ENCODE results near the gene C12orf75.

DNA sequence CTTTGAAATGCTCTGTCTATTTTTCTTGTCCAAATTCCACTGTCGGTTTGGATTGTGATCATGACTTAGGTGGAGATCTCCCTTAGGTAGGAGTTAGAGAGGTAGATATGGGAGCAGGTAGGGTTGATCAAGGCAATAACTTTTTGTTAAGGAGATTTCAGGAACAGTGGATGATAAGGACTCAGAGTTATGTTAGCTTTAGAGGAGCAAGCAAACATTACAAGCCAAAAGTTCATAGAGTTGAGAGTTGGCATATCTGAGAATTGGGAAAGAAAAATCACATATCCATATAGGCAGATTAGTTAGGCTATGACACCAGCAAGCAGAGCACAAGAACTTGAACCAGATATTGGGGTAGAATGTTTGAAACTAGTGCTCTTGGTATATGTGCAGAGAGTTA, 43.1 kb upstream of the C12orf75 start:
- TF ChIP-seq, protein P1, sequence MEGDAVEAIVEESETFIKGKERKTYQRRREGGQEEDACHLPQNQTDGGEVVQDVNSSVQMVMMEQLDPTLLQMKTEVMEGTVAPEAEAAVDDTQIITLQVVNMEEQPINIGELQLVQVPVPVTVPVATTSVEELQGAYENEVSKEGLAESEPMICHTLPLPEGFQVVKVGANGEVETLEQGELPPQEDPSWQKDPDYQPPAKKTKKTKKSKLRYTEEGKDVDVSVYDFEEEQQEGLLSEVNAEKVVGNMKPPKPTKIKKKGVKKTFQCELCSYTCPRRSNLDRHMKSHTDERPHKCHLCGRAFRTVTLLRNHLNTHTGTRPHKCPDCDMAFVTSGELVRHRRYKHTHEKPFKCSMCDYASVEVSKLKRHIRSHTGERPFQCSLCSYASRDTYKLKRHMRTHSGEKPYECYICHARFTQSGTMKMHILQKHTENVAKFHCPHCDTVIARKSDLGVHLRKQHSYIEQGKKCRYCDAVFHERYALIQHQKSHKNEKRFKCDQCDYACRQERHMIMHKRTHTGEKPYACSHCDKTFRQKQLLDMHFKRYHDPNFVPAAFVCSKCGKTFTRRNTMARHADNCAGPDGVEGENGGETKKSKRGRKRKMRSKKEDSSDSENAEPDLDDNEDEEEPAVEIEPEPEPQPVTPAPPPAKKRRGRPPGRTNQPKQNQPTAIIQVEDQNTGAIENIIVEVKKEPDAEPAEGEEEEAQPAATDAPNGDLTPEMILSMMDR (IDR thresholded peaks at IDR 0.05) = no peak
- no peak for TF ChIP-seq POLR2A (IDR thresholded peaks at IDR 0.05)

Data from thyroid gland (tissue), 4 donors.